Nephron (organoid): ENCODE data around the gene C10orf120.

Experiments
- H3K27ac Mint-ChIP-seq, 3 experiments: 2 replicates each; pipeline ENCODE4 v1.8.0; 2020; ENCODE audit warnings: mixed read lengths in 3 of 3, mild to moderate bottlenecking in 2 of 3, moderate library complexity in 1 of 3
- H3K27me3 Mint-ChIP-seq: 2 replicates; pipeline ENCODE4 v1.8.0; 2021; ENCODE audit warnings: low read depth, mild to moderate bottlenecking, moderate library complexity, mixed read lengths
- H3K36me3 Mint-ChIP-seq: 2 replicates; pipeline ENCODE4 v1.8.0; 2020; ENCODE audit warnings: low read depth, mixed read lengths
- H3K4me1 Mint-ChIP-seq: 2 replicates; pipeline ENCODE4 v1.8.0; 2020; ENCODE audit warnings: mixed read lengths
- H3K4me3 Mint-ChIP-seq, 3 experiments: 2 replicates each; pipeline ENCODE4 v1.8.0; 2020; ENCODE audit warnings: mild to moderate bottlenecking in 3 of 3, mixed read lengths in 3 of 3, moderate library complexity in 2 of 3
- H3K9me3 Mint-ChIP-seq: 2 replicates; pipeline ENCODE4 v1.8.0; 2020; ENCODE audit warnings: mixed read lengths
- TF ChIP-seq, protein P1 (sequence below), 3 experiments: fragments of 200-600 bp; sonication (generic); IDR thresholded peaks; one replicate each; pipeline ENCODE4 v1.5.0; 2021; ENCODE audit warnings: antibody characterized with exemption in 3 of 3; ENCODE audit not compliant: unreplicated experiment in 3 of 3

C10orf120 gene

GRCh38 chr10:122725006-122725405 is 25.4 kb upstream of the C10orf120 start:
- H3K4me3 Mint-ChIP-seq, result no peak overlapping the region
- H3K36me3 Mint-ChIP-seq, result no peaks in the 10 kb centered on the region
- H3K4me1 Mint-ChIP-seq, result no peaks in the 10 kb centered on the region
- TF ChIP-seq, protein P1, sequence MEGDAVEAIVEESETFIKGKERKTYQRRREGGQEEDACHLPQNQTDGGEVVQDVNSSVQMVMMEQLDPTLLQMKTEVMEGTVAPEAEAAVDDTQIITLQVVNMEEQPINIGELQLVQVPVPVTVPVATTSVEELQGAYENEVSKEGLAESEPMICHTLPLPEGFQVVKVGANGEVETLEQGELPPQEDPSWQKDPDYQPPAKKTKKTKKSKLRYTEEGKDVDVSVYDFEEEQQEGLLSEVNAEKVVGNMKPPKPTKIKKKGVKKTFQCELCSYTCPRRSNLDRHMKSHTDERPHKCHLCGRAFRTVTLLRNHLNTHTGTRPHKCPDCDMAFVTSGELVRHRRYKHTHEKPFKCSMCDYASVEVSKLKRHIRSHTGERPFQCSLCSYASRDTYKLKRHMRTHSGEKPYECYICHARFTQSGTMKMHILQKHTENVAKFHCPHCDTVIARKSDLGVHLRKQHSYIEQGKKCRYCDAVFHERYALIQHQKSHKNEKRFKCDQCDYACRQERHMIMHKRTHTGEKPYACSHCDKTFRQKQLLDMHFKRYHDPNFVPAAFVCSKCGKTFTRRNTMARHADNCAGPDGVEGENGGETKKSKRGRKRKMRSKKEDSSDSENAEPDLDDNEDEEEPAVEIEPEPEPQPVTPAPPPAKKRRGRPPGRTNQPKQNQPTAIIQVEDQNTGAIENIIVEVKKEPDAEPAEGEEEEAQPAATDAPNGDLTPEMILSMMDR (IDR thresholded peaks at IDR 0.05; ENCODE audit: unreplicated experiment in 3 of 3), result no peak
- peaks cover 21% of the 10 kb centered on the region for H3K27me3 Mint-ChIP-seq
- no peak overlapping the region for H3K27ac Mint-ChIP-seq
- H3K9me3 Mint-ChIP-seq, result no peaks in the 10 kb centered on the region

GRCh38 chr10:122721111-122721510 is 21.5 kb upstream of the C10orf120 start:
- Mint-ChIP-seq H3K36me3 (no peaks in the 10 kb centered on the region), H3K27me3 (peaks cover 35% of the 10 kb centered on the region), H3K4me1 (no peaks in the 10 kb centered on the region)

DNA sequence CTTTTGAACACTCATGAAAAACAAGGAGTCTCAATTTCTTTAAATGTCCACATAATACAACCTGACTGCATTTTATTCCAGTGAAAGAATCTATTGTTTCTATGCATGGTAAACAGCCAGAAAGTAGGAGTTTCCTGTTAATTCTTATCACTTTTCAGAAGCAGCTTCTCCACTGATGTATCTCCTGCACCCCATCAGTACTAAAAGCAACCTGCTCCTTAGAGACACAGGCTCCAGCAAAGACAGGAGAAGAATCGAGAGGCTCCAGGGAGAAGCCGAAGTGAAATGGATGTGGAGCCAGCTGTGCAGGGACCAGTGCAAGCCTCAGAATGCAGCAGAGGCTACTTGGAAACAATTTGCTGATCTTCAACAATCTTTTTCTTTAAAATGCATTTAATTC is 16.4 kb upstream of the C10orf120 start:
- peaks cover 42% of the 10 kb centered on the region for H3K27me3 Mint-ChIP-seq
- no peaks in the 10 kb centered on the region for H3K4me1 Mint-ChIP-seq
- no peak overlapping the region for H3K4me3 Mint-ChIP-seq
- no peaks in the 10 kb centered on the region for H3K36me3 Mint-ChIP-seq
- H3K27ac Mint-ChIP-seq, result no peak overlapping the region
- TF ChIP-seq, protein P1 (IDR thresholded peaks at IDR 0.05; ENCODE audit: unreplicated experiment in 3 of 3), result no peak
- no peaks in the 10 kb centered on the region for H3K9me3 Mint-ChIP-seq

More at GRCh38 chr10:122721111-122721510, 21.5 kb upstream of the C10orf120 start:
- Mint-ChIP-seq H3K9me3 (no peaks in the 10 kb centered on the region), H3K27ac (no peak overlapping the region), H3K4me3 (no peak overlapping the region)
- TF ChIP-seq, protein P1 (IDR thresholded peaks at IDR 0.05; ENCODE audit: unreplicated experiment in 3 of 3), result no peak

DNA sequence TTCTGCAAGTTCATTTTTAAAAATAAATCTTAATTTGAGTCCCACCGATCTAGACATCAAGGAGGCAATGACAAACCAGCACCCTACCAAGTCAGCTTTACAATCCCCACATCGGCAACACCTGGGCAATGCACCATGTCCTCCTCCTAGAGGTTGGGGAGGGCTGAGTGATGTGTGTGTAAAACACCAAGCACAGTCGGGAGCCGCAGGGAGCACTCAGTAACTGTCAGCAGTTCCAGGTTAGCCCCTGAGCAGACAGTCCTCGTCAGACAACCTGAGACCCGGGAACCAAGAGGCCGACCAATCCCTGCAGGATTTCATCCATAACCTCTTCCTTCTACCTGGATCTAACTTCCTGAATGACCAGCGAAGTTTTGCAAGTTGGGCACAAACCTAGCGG is 15.9 kb upstream of the C10orf120 start:
- H3K4me3 Mint-ChIP-seq, result no peak overlapping the region
- no peaks in the 10 kb centered on the region for H3K4me1 Mint-ChIP-seq
- H3K27ac Mint-ChIP-seq, result no peak overlapping the region
- peaks cover 38% of the 10 kb centered on the region for H3K27me3 Mint-ChIP-seq
- H3K9me3 Mint-ChIP-seq, result no peaks in the 10 kb centered on the region
- no peaks in the 10 kb centered on the region for H3K36me3 Mint-ChIP-seq
- TF ChIP-seq, protein P1 (IDR thresholded peaks at IDR 0.05; ENCODE audit: unreplicated experiment in 3 of 3), result no peak

DNA sequence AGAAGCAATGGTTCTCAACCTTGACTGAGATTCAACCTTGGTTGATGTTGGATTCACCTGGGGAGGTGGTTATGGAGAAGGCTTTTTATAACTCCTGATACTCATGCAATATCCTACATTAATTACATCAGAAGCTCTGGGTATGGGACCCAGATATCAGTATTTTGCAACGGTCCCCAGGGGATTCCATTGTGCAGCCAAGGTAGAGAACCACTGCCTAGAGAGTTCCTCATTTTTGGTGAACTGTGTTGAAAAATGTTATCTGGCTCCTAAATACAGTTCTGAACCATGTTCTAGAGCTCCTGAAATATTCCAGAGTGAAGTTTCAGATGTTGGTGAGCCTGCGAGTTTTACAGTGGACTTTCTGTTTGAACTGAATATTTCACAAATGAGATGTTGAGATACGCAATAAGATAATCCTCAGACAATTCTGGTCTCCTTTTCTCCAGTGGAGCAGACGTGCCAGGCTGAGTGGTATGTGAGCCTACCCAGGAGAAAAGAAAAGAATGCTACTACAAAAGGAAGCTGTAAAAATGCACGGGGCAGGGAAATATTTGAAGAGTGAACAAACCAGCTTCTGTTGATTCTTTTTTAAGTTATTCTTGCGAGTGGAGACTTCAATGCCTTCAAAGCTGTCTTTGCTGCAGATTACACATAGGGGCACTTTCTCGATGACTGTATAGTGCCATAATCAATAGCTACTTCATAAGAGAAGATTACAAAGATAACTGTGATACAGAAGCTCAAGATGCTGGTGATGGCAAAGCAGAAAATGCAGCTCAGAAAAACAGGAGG is 13.6 kb upstream of the C10orf120 start:
- Mint-ChIP-seq H3K4me1 (no peaks in the 10 kb centered on the region), H3K27me3 (peaks cover 32% of the 10 kb centered on the region), H3K27ac (no peak overlapping the region), H3K4me3 (no peak overlapping the region), H3K36me3 (no peaks in the 10 kb centered on the region), H3K9me3 (no peaks in the 10 kb centered on the region)
- TF ChIP-seq, protein P1 (IDR thresholded peaks at IDR 0.05; ENCODE audit: unreplicated experiment in 3 of 3), result no peak

DNA sequence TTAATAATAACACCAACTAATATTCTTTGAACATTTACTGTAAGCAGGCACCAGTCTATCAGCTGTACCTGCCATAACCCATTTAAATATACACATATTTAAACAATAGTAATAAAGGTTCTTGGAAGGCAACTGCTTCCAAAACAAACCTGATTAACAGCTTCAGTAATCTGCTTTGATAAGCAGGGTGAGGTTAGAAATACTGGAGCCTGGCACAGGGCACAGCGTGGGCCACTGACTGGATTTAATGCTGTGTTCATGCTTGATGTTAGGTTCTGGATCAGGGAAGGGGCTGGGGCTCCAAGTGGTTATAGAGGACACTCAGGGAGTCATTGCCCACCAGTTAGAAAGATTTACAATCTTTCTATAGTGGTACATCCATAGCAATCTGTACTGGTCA is 10.9 kb upstream of the C10orf120 start:
- H3K4me3 Mint-ChIP-seq, result no peak overlapping the region
- peaks cover 25% of the 10 kb centered on the region for H3K27me3 Mint-ChIP-seq
- H3K9me3 Mint-ChIP-seq, result no peaks in the 10 kb centered on the region
- TF ChIP-seq, protein P1 (IDR thresholded peaks at IDR 0.05; ENCODE audit: unreplicated experiment in 3 of 3), result no peak
- H3K36me3 Mint-ChIP-seq, result no peaks in the 10 kb centered on the region
- no peaks in the 10 kb centered on the region for H3K4me1 Mint-ChIP-seq
- no peak overlapping the region for H3K27ac Mint-ChIP-seq
